Panc1 (cell line): Measurements from ENCODE around the gene MRRF. TPM values are rescaled to one million over a fixed set of nuclear protein-coding genes. Genes with fewer than 3 reads are reported as not detected.

Experiments used
- ATAC-seq: fragments of 200-7000 bp; cut with Tn5 transposase; 2 replicates; pipeline ENCODE4 v1.9.1; 2020; ENCODE audit warnings: mild to moderate bottlenecking, moderate library complexity
- BruUV-seq: library from RNA; stranded (reverse); fragments of 400-500 nt; replicated peaks from 2 replicates; lab custom pipeline; 2021; lab: Mats Ljungman, UMichigan
- CTCF ChIA-PET: fragments of 300-600 bp; sonication (Branson Sonifier 250); formaldehyde crosslinking; loops from one replicate; lab custom pipeline; 2022; ENCODE audit warnings: antibody characterized with exemption; lab: Charles Lee
- POLR2A ChIA-PET: fragments of 300-600 bp; sonication (Branson Sonifier 250); formaldehyde crosslinking; loops from one replicate; lab custom pipeline; 2022; ENCODE audit warnings: antibody characterized with exemption; lab: Charles Lee
- DNase-seq: peaks from one replicate; pipeline ENCODE4 v3.0.0-alpha.2; 2010; ENCODE audit warnings: low read depth, low spot score
- H3K27ac ChIP-seq: 2 replicates; pipeline ENCODE4 v1.5.1; 2011; ENCODE audit warnings: mild to moderate bottlenecking, low read length, inconsistent platforms
- H3K27me3 ChIP-seq: fragments of 200-500 bp; sonication (Bioruptor generic); 2 replicates; pipeline ENCODE4 v1.6.0; 2014; ENCODE audit warnings: low read length, inconsistent platforms; ENCODE audit not compliant: control insufficient read depth, insufficient read depth
- H3K36me3 ChIP-seq: fragments of 200-500 bp; sonication (Bioruptor generic); 2 replicates; pipeline ENCODE4 v1.5.1; 2014; ENCODE audit warnings: inconsistent platforms, mild to moderate bottlenecking, low read length, moderate library complexity; ENCODE audit not compliant: control insufficient read depth, insufficient read depth
- H3K4me1 ChIP-seq: 2 replicates; pipeline ENCODE4 v1.5.1; 2011; ENCODE audit warnings: inconsistent platforms, mild to moderate bottlenecking, low read length, moderate library complexity; ENCODE audit not compliant: control insufficient read depth, insufficient read depth
- H3K4me3 ChIP-seq, 2 experiments: 2 replicates each; pipeline ENCODE4 v1.5.1; 2011 to 2012; ENCODE audit warnings: low read depth in 2 of 2, low read length in 2 of 2, mild to moderate bottlenecking in 2 of 2, inconsistent platforms in 1 of 2, moderate library complexity in 1 of 2
- H3K9me3 ChIP-seq: fragments of 200-500 bp; sonication (Bioruptor generic); 2 replicates; pipeline ENCODE4 v1.5.1; 2014; ENCODE audit warnings: low read depth, mild to moderate bottlenecking, inconsistent platforms, low read length, moderate library complexity; ENCODE audit not compliant: control insufficient read depth, insufficient read depth
- POLR2AphosphoS5 ChIP-seq: IDR thresholded peaks from 2 replicates; pipeline ENCODE4 v1.6.1; 2012; ENCODE audit warnings: mild to moderate bottlenecking, low read depth, low read length, moderate library complexity
- REST ChIP-seq, 2 experiments: IDR thresholded peaks; 2 replicates each; pipeline ENCODE4 v1.6.1; 2011 to 2012; ENCODE audit warnings: low read depth in 2 of 2, control low read depth in 1 of 2, low read length in 1 of 2, mild to moderate bottlenecking in 1 of 2, moderate library complexity in 1 of 2; ENCODE audit not compliant: insufficient read depth in 1 of 2
- SIN3A ChIP-seq: IDR thresholded peaks from 2 replicates; pipeline ENCODE4 v1.6.1; 2012; ENCODE audit warnings: low read depth, mild to moderate bottlenecking, low read length, moderate library complexity, borderline replicate concordance; ENCODE audit not compliant: insufficient read depth
- TCF7L2 ChIP-seq: IDR thresholded peaks from 2 replicates; pipeline ENCODE4 v1.6.1; 2011; ENCODE audit warnings: mild to moderate bottlenecking, low read depth, low read length, inconsistent platforms
- in situ Hi-C: cut with HindIII; loops from 2 replicates; pipeline ENCODE4 v1.10.0; 2016; ENCODE audit warnings: low sequenced_read_pairs, low pct_unique_long_range_greater_than_20kb
- intact Hi-C: fragments of 100-400 bp; cut with micrococcal nuclease; formaldehyde crosslinking; loops from one replicate; pipeline ENCODE4 v1.10.0; 2022; ENCODE audit not compliant: unreplicated experiment
- total RNA-seq: library from RNA; stranded (reverse); gene quantifications from one replicate; pipeline ENCODE4 v1.2.1, GENCODE V29; 2021; ENCODE audit not compliant: unreplicated experiment
- TF ChIP-seq, protein P1 (sequence below): fragments of 450-650 bp; IDR thresholded peaks from 2 replicates; pipeline ENCODE4 v1.5.1; 2017; ENCODE audit warnings: mild to moderate bottlenecking

Gene MRRF
- total RNA-seq, 1 experiment from 2014 or later: 28.4 TPM

GRCh38 chr9:122315534-122315933, 50.9 kb downstream of the MRRF start:
- no peaks in the 10 kb centered on the region for H3K9me3 ChIP-seq
- H3K4me3 ChIP-seq: no peak overlapping the region
- in situ Hi-C loops (no loop called here), intact Hi-C loops (no loop called here)
- ATAC-seq: no peak
- CTCF ChIA-PET: no interaction called here
- TF ChIP-seq TCF7L2 (no peak), REST (IDR thresholded peaks at IDR 0.05; ENCODE audit: insufficient read depth in 1 of 2, low read depth in 2 of 2, low read length in 1 of 2) (no peak), SIN3A (no peak), POLR2AphosphoS5 (no peak)
- TF ChIP-seq, protein P1, sequence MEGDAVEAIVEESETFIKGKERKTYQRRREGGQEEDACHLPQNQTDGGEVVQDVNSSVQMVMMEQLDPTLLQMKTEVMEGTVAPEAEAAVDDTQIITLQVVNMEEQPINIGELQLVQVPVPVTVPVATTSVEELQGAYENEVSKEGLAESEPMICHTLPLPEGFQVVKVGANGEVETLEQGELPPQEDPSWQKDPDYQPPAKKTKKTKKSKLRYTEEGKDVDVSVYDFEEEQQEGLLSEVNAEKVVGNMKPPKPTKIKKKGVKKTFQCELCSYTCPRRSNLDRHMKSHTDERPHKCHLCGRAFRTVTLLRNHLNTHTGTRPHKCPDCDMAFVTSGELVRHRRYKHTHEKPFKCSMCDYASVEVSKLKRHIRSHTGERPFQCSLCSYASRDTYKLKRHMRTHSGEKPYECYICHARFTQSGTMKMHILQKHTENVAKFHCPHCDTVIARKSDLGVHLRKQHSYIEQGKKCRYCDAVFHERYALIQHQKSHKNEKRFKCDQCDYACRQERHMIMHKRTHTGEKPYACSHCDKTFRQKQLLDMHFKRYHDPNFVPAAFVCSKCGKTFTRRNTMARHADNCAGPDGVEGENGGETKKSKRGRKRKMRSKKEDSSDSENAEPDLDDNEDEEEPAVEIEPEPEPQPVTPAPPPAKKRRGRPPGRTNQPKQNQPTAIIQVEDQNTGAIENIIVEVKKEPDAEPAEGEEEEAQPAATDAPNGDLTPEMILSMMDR: no peak
- no peak overlapping the region for H3K27ac ChIP-seq
- POLR2A ChIA-PET: no interaction called here
- DNase-seq: no peak
- BruUV-seq: no TSS peak
- H3K4me1 ChIP-seq: no peaks in the 10 kb centered on the region
- peaks cover 10% of the 10 kb centered on the region for H3K36me3 ChIP-seq
- H3K27me3 ChIP-seq: no peaks in the 10 kb centered on the region

- TF ChIP-seq, protein P1: no peak
- no peak for TF ChIP-seq SIN3A
- no peak for TF ChIP-seq POLR2AphosphoS5
- no peak for TF ChIP-seq TCF7L2
- TF ChIP-seq REST (IDR thresholded peaks at IDR 0.05; ENCODE audit: insufficient read depth in 1 of 2, low read depth in 2 of 2, low read length in 1 of 2): no peak
- Histone ChIP-seq H3K4me3 (no peak overlapping the region), H3K27me3 (no peaks in the 10 kb centered on the region), H3K4me1 (no peaks in the 10 kb centered on the region), H3K36me3 (peaks cover 6% of the 10 kb centered on the region), H3K27ac (no peak overlapping the region), H3K9me3 (no peaks in the 10 kb centered on the region)
- in situ Hi-C loops (no loop called here), intact Hi-C loops (no loop called here)
- ChIA-PET CTCF (no interaction called here), POLR2A (no interaction called here)
- ATAC-seq (no peak), DNase-seq (no peak)
- no TSS peak for BruUV-seq
Observed at GRCh38 chr9:122318284-122318683, 53.6 kb downstream of the MRRF start.
